Aorta (tissue), 5 donors: Measurements from ENCODE around the gene IL16. TPM values are rescaled to one million over a fixed set of nuclear protein-coding genes. Genes with fewer than 3 reads are reported as not detected.
A peak's percentile ranks its signal among the peaks of the same experiment; 100 is the strongest.
"Not testable (repeated sequence)": the region's sequence is repeated elsewhere in the genome, so short reads cannot be mapped to it uniquely, and the experiment has no call there.

Experiments
- ATAC-seq: fragments of 200-7000 bp; cut with Tn5 transposase; one replicate; pipeline ENCODE4 v1.9.1; 2022; ENCODE audit warnings: moderate library complexity; ENCODE audit not compliant: low FRiP score
- DNase-seq, 2 donors: peaks; one replicate each; pipeline ENCODE4 v3.0.0-alpha.2; 2020
- H3K27ac ChIP-seq, 2 donors: one replicate each; pipeline ENCODE4 v1.5.1; 2013; ENCODE audit warnings: low read length in 2 of 2, mild to moderate bottlenecking in 2 of 2, moderate library complexity in 2 of 2, control low read depth in 1 of 2, inconsistent platforms in 1 of 2, low read depth in 1 of 2
- H3K27me3 ChIP-seq, 2 donors: one replicate each; pipeline ENCODE4 v1.6.1; 2013; ENCODE audit warnings: control low read depth in 1 of 2, low read length in 1 of 2, mild to moderate bottlenecking in 1 of 2, moderate library complexity in 1 of 2; ENCODE audit not compliant: insufficient read depth in 2 of 2, control insufficient read depth in 1 of 2
- H3K36me3 ChIP-seq, 2 donors: one replicate each; pipeline ENCODE4 v1.6.1; 2013; ENCODE audit warnings: control low read depth in 1 of 2, low read length in 1 of 2, mild to moderate bottlenecking in 1 of 2; ENCODE audit not compliant: insufficient read depth in 2 of 2, control insufficient read depth in 1 of 2
- H3K4me1 ChIP-seq, 2 donors: one replicate each; pipeline ENCODE4 v1.6.1; 2013; ENCODE audit warnings: low read length in 2 of 2, control low read depth in 1 of 2, mild to moderate bottlenecking in 1 of 2, moderate library complexity in 1 of 2; ENCODE audit not compliant: insufficient read depth in 2 of 2, control insufficient read depth in 1 of 2
- H3K4me3 ChIP-seq, 2 donors: one replicate each; pipeline ENCODE4 v1.5.1; 2013; ENCODE audit warnings: low read length in 2 of 2, control low read depth in 1 of 2, mild to moderate bottlenecking in 1 of 2
- H3K9me3 ChIP-seq: one replicate; pipeline ENCODE4 v1.6.1; 2013; ENCODE audit warnings: mild to moderate bottlenecking, low read length; ENCODE audit not compliant: control insufficient read depth
- WGBS, 2 donors: extraction: QIAGEN DNeasy Blood & Tissue Kit; methylation state at CpG; one replicate each; pipeline ENCODE4 v1.1.7; 2013; 5-methylcytosine and 5-hydroxymethylcytosine counted together
- intact Hi-C, 2 donors: fragments of 100-400 bp; cut with DNase I; formaldehyde crosslinking; loops; one replicate each; pipeline versions ENCODE4 v1.14.2 to v1.15.0; 2022
- polyA plus RNA-seq, 2 donors: library from polyadenylated mRNA; stranded (reverse); fragments of 200-250 nt; gene quantifications; one replicate each; pipeline ENCODE4 v1.2.3, GENCODE V29; 2013
- total RNA-seq, 2 donors: library from RNA; stranded (reverse); fragmentation: NEBNext Ultra II Directional; extraction: Animal tissue kit (Norgen Biotek cat#: 25700); gene quantifications; one replicate each; pipeline ENCODE4 v1.2.1, GENCODE V29; 2021
- donor health status: healthy with polysubstance abuse.
- donor health status: Bipolar disorder and iron deficiency.
- donor health status: DM: no; HTN: no; CAD: no.
- donor health status: DM: no; HTN: no; CAD: no.
- donor health status: DM: yes; HTN: yes; CAD: no.

Gene IL16
- total and polyA plus RNA-seq, 4 donors, result 5.3 to 19.5 (median 7.8) TPM

GRCh38 chr15:81158561-81158960 lies 38.1 kb upstream of the IL16 start:
- not testable (repeated sequence) for H3K36me3 ChIP-seq, H3K9me3 ChIP-seq, H3K27ac ChIP-seq, H3K27me3 ChIP-seq, H3K4me3 ChIP-seq, DNase-seq, H3K4me1 ChIP-seq, ATAC-seq
- intact Hi-C loops, result loop anchor here in 1 of 2 donors (5.0 kb wide), 1 partner anchor 109 kb away; no protein-coding TSS in a partner anchor
- WGBS, 2 donors, result 89 to 92% methylated on average over 21 to 37 of the region's 37 CpGs

DNA sequence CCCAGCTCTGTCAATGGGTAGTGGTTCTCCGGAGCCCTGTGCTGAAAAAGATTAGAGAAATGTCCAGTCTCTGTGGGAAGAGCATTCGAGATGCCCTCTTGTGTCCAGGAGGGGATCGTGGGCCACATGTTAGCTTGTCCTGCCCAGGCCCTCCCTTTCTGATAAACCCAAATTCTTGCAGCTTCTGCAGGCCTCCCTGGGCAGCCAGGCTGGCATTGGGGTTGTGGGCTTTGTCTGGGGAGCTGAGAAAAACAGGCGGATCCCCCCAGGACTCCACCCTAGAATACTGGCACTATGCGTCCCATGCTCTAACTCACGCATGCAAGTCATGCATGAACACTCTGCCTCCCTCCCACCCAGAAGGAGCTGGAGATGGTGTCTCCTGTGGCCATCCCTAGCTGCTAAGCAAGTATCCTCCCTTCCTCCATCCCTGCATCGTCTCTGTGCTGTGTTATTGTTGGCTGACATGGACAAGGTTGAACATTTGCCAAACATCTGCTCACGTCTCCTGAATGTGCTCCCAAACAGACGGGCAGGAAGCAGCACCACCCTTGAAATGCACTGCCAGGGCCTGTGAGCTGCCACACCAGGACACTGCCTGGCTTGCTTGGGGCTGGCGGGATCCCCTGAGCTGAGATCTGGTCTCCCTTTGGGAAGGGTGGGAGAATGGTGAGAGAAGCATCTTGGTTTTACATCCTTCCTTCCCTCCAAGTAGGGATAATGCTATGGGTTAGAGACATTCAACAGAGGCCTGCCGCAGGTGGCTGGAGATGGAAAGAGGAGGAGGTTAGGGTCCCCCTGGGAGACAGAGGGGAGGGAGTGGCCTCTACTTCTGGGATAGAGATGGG lies 36.1 kb upstream of the IL16 start:
- WGBS, 2 donors, result 52 to 54% methylated on average over 11 of the region's 11 CpGs
- intact Hi-C loops, result no loop called here
- peak; percentile 73 for ATAC-seq

DNA sequence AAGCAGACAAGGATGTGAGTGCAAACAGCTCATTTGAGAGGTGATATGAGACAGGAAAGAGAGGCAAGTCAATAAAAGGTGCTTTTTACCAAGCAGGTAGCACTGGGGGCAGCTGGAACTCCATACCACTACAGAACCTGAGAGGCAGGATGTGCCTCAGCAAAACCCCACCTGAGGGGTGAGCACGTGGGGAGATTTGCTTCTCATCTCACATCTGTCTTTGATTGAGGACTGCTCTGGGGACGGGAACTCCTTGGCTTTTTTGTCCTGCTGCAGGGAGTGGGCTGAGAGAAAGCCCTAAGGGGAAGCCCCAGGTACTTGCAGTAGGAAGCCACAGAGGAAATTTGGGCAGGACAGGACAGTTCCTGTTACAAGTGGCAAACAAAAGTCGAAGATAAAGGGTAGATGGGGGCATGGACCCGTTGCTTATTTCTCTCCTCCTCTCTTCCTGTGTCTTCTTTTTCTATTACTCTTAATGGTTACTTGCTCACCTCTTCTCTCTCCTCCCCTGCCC lies 35.5 kb upstream of the IL16 start:
- no peaks in the 10 kb centered on the region for H3K27me3 ChIP-seq
- no peak for ATAC-seq
- H3K4me1 ChIP-seq, result no peaks in the 10 kb centered on the region
- 64 to 75% methylated on average over 4 of the region's 4 CpGs for WGBS, 2 donors
- intact Hi-C loops, result no loop called here
- no peaks in the 10 kb centered on the region for H3K36me3 ChIP-seq
- DNase-seq, result no peak
- H3K9me3 ChIP-seq, result no peaks in the 10 kb centered on the region
- no peak overlapping the region for H3K4me3 ChIP-seq
- H3K27ac ChIP-seq, result no peak overlapping the region

More for the DNA sequence above, 36.1 kb upstream of the IL16 start:
- no peaks in the 10 kb centered on the region for H3K36me3 ChIP-seq
- no peaks in the 10 kb centered on the region for H3K4me1 ChIP-seq
- H3K27ac ChIP-seq, result no peak overlapping the region
- H3K27me3 ChIP-seq, result no peaks in the 10 kb centered on the region
- H3K4me3 ChIP-seq, result no peak overlapping the region
- H3K9me3 ChIP-seq, result no peaks in the 10 kb centered on the region
- peak; percentile 54 to 77 for DNase-seq

- H3K9me3 ChIP-seq, result no peaks in the 10 kb centered on the region
- H3K36me3 ChIP-seq, result no peaks in the 10 kb centered on the region
- no peak for DNase-seq
- no peaks in the 10 kb centered on the region for H3K27me3 ChIP-seq
- no peak overlapping the region for H3K4me3 ChIP-seq
- intact Hi-C loops, result no loop called here
- WGBS, 2 donors, result 71 to 88% methylated on average over 7 of the region's 7 CpGs
- no peaks in the 10 kb centered on the region for H3K4me1 ChIP-seq
- ATAC-seq, result no peak
- no peak overlapping the region for H3K27ac ChIP-seq
These were observed 34.8 kb upstream of the IL16 start for GRCh38 chr15:81161851-81162250.

GRCh38 chr15:81163961-81164800 lies 32.5 kb upstream of the IL16 start:
- H3K27me3 ChIP-seq, result no peaks in the 10 kb centered on the region
- WGBS, 2 donors, result 91 to 94% methylated on average over 3 of the region's 3 CpGs
- intact Hi-C loops, result no loop called here
- H3K36me3 ChIP-seq, result no peaks in the 10 kb centered on the region
- ATAC-seq, result no peak
- no peak overlapping the region for H3K27ac ChIP-seq
- DNase-seq, result no peak
- no peaks in the 10 kb centered on the region for H3K9me3 ChIP-seq
- no peak overlapping the region for H3K4me3 ChIP-seq
- no peaks in the 10 kb centered on the region for H3K4me1 ChIP-seq

DNA sequence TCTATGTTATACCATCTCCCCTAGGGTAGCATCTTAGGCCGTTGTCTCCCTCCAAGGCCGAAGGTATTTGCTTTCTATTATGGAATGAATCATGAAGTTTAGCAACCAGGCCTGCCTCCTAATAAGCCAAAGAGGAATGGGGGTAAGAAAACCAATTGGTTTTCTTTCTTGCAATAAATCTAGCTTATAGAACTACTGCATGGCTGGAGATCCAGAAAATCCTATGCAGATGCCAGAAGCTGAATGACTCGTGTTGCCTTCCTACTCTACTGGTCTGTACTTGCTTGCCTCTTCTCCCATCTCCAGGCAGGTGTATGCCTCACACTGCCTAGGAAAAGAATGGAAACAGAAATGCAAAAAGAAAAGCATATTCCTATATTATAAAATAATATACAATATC lies 31.1 kb upstream of the IL16 start:
- no peak overlapping the region for H3K4me3 ChIP-seq
- no peaks in the 10 kb centered on the region for H3K9me3 ChIP-seq
- WGBS, 2 donors, result 75 to 86% methylated on average over 3 of the region's 3 CpGs
- no peak for DNase-seq
- ATAC-seq, result no peak
- intact Hi-C loops, result no loop called here
- no peak overlapping the region for H3K27ac ChIP-seq
- no peaks in the 10 kb centered on the region for H3K36me3 ChIP-seq
- H3K27me3 ChIP-seq, result no peaks in the 10 kb centered on the region
- H3K4me1 ChIP-seq, result no peaks in the 10 kb centered on the region

DNA sequence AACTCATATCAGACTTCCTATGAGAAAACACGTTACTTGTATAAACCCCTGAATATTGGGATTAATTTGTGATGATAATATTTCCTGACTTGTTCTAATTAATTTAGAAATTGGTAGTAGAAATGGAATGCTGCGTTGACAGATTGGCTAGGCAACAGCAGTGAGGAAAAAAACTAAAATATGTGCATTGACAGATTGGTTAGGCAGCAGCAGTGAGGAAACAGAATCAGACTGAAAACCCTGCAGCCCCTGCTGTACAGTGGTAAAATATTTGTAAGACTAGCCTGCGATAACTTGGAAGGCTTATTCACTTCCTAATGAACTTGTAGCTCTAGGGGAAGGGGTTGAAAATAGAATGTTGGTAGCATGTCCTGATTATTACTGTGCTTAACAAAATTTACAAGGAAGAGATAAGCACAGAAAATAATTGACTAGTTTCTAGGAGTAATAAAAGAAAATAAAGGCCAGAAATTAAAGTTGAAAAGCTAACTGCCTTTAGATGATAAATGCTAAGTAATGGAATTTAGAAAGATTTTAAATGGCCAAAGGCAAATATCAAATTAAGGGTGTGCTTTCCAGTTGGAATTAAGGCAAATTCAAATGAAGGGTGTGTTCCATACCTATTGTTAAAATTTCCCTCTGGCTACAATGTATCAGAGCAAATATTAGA lies 29.9 kb upstream of the IL16 start:
- intact Hi-C loops, result no loop called here
- DNase-seq, result no peak
- Histone ChIP-seq H3K36me3 (no peaks in the 10 kb centered on the region), H3K4me1 (no peaks in the 10 kb centered on the region), H3K27ac (no peak overlapping the region), H3K9me3 (no peaks in the 10 kb centered on the region), H3K4me3 (no peak overlapping the region), H3K27me3 (no peaks in the 10 kb centered on the region)
- no peak for ATAC-seq
- WGBS, 2 donors, result 72 to 77% methylated on average over 3 of the region's 3 CpGs

GRCh38 chr15:81168131-81168526 lies 28.6 kb upstream of the IL16 start:
- Histone ChIP-seq H3K27me3 (no peaks in the 10 kb centered on the region), H3K9me3 (no peaks in the 10 kb centered on the region), H3K36me3 (no peaks in the 10 kb centered on the region), H3K27ac (no peak overlapping the region), H3K4me3 (no peak overlapping the region), H3K4me1 (no peaks in the 10 kb centered on the region)
- 95 to 98% methylated on average over 2 of the region's 2 CpGs for WGBS, 2 donors
- intact Hi-C loops, result no loop called here
- DNase-seq, result no peak
- no peak for ATAC-seq
